Measurements from ENCODE around the gene GINS1. TPM values are rescaled to one million over a fixed set of nuclear protein-coding genes. Genes with fewer than 3 reads are reported as not detected.

Gene GINS1
- total and polyA plus RNA-seq, 7 donors, result 0.28 to 7.6 (median 1.2) TPM

DNA sequence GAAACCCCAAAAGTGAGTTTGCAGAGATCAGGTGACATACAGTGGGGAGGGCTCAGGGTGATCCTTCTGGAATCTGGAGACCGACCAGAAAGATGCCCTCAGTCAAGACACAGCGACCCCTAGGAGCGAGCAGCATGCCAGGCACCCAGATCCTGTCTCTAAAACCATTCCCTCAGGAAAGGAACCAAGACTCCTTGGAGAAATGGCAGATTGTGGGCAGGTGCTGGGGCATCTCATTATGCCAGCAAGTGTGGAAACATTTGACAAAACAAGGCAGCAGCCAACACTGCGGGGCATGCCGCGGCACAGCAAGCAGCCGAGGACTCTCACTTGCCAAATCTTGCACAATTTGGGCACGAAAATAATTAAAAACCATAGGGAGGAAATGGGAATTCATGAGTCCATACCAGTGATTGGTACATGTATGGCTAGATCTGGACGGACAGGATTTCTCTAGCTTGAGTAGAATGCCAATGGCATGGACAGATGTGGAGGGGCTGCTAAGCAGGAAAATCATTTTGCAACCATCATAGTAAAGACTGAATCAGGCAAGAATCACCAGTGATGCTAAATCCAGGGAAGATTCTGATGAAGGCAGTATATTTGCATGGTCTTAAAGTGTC, 76.9 kb downstream of the GINS1 start:
- WGBS, 2 donors, result 93% methylated on average over 9 of the region's 9 CpGs
- TF ChIP-seq POLR2A (IDR thresholded peaks at IDR 0.05) (no peak), EP300 (IDR thresholded peaks at IDR 0.05) (no peak), POLR2AphosphoS5 (IDR thresholded peaks at IDR 0.05) (no peak)
- TF ChIP-seq, protein P1, sequence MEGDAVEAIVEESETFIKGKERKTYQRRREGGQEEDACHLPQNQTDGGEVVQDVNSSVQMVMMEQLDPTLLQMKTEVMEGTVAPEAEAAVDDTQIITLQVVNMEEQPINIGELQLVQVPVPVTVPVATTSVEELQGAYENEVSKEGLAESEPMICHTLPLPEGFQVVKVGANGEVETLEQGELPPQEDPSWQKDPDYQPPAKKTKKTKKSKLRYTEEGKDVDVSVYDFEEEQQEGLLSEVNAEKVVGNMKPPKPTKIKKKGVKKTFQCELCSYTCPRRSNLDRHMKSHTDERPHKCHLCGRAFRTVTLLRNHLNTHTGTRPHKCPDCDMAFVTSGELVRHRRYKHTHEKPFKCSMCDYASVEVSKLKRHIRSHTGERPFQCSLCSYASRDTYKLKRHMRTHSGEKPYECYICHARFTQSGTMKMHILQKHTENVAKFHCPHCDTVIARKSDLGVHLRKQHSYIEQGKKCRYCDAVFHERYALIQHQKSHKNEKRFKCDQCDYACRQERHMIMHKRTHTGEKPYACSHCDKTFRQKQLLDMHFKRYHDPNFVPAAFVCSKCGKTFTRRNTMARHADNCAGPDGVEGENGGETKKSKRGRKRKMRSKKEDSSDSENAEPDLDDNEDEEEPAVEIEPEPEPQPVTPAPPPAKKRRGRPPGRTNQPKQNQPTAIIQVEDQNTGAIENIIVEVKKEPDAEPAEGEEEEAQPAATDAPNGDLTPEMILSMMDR (IDR thresholded peaks at IDR 0.05), result no peak
- peaks cover 3 to 71% (median 7%) of the 10 kb centered on the region in 4 donors for H3K36me3 ChIP-seq

DNA sequence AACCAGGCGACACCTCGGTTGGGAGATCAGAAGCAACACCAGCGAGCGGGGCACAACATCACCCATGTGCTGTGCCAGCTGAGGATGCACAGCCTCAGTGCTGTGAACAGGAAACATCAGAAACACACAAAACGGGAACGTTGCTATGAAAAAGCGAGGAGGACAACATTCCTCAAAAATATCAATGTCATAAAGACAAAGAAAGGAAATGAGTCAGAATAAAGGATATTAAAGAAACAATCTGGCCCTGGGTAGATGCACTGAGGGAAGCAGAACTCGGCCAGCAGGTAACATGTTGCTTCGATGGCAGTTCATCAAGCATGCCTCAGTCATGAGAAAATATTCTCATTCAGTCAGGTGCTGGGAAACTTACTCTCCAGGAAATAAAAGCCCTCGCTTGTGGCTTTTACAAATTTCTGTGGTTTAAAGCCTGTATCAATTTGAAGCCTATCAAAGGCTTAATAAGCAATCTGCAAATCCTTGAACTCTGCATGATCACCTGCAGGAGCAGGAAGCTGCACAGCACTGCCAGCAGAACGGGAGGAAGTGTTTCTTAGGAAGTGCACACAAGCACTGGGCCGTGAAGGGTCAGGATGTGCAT, 77.5 kb downstream of the GINS1 start:
- no peak for DNase-seq
- Histone ChIP-seq H3K4me1 (no peaks in the 10 kb centered on the region), H3K36me3 (peaks cover 3 to 71% (median 10%) of the 10 kb centered on the region in 4 donors), H3K9me3 (no peaks in the 10 kb centered on the region), H3K27me3 (no peaks in the 10 kb centered on the region), H3K4me3 (no peak overlapping the region), H3K27ac (no peak overlapping the region)
- TF ChIP-seq POLR2A (IDR thresholded peaks at IDR 0.05) (no peak), POLR2AphosphoS5 (IDR thresholded peaks at IDR 0.05) (no peak), EP300 (IDR thresholded peaks at IDR 0.05) (no peak)
- TF ChIP-seq, protein P1 (IDR thresholded peaks at IDR 0.05), result no peak
- 56 to 75% methylated on average over 12 of the region's 12 CpGs for WGBS, 2 donors
- intact Hi-C loops (cut with DNase I), result no loop called here

More for the DNA sequence above, 76.9 kb downstream of the GINS1 start:
- Histone ChIP-seq H3K27ac (no peak overlapping the region), H3K4me1 (no peaks in the 10 kb centered on the region), H3K9me3 (no peaks in the 10 kb centered on the region), H3K4me3 (no peak overlapping the region), H3K27me3 (no peaks in the 10 kb centered on the region)
- DNase-seq, result no peak
- intact Hi-C loops (cut with DNase I), result no loop called here

DNA sequence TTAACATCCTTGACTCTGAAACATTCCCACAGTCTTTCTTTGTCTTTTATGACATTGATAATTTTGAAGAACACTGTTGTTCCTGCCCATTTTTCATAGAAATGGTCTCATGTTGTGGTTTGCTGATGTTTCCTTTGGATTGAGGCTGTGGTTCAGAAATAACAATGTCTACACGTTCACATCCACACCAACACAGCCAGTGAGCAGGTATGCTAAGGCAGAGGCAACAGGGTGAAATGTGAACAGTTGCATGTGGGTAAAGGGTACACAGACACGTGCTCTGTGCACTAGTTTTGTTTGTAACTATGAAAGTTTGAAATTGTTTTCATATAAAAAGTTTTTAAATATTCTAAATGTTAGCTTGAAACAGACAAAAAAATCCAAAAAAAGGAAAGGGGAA, 78.4 kb downstream of the GINS1 start:
- no peak overlapping the region for H3K4me3 ChIP-seq
- DNase-seq, result no peak
- 63 to 80% methylated on average over 2 of the region's 2 CpGs for WGBS, 2 donors
- peaks cover 3 to 68% (median 10%) of the 10 kb centered on the region in 4 donors for H3K36me3 ChIP-seq
- no peaks in the 10 kb centered on the region for H3K4me1 ChIP-seq
- no peaks in the 10 kb centered on the region for H3K27me3 ChIP-seq
- no peaks in the 10 kb centered on the region for H3K9me3 ChIP-seq
- intact Hi-C loops (cut with DNase I), result no loop called here
- no peak for TF ChIP-seq POLR2A (IDR thresholded peaks at IDR 0.05)
- TF ChIP-seq, protein P1 (IDR thresholded peaks at IDR 0.05), result no peak
- no peak overlapping the region for H3K27ac ChIP-seq

DNA sequence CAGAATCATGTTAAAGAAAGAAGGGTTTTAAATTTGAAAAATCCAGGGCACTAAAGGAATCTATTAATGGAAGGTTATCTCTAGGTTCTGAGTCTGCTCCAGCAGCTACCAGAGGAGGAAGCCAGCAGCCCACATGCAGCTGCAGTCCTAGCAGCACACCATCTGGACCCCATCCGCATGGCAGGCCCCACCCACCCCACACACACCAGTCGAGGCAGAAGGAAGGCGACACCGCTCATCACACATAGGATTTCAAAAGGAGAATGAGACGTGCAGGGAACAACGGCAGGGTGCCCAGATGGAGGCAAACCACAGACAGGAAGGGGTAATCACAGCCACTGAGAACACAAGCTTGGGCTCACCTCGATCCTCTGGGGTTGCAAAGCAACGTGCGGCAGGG, 78.9 kb downstream of the GINS1 start:
- H3K4me1 ChIP-seq, result no peaks in the 10 kb centered on the region
- TF ChIP-seq EP300 (IDR thresholded peaks at IDR 0.05) (no peak), POLR2A (IDR thresholded peaks at IDR 0.05) (no peak), POLR2AphosphoS5 (IDR thresholded peaks at IDR 0.05) (no peak)
- TF ChIP-seq, protein P1 (IDR thresholded peaks at IDR 0.05), result no peak
- H3K27ac ChIP-seq, result no peak overlapping the region
- H3K36me3 ChIP-seq, result peaks cover 0 to 67% (median 10%) of the 10 kb centered on the region in 4 donors
- intact Hi-C loops (cut with DNase I), result no loop called here
- no peaks in the 10 kb centered on the region for H3K9me3 ChIP-seq
- WGBS, 2 donors, result 44 to 81% methylated on average over 9 of the region's 9 CpGs
- H3K27me3 ChIP-seq, result no peaks in the 10 kb centered on the region
- H3K4me3 ChIP-seq, result no peak overlapping the region
- no peak for DNase-seq
